H9 (cell line): ENCODE measurements around the gene RAPGEF6. TPM values are rescaled to one million over a fixed set of nuclear protein-coding genes. Genes with fewer than 3 reads are reported as not detected.

Experiments used
- DNase-seq: peaks from one replicate; pipeline ENCODE4 v3.0.0-alpha.2; 2017
- H2AFZ ChIP-seq: one replicate; pipeline ENCODE4 v1.6.1; 2013; ENCODE audit warnings: mild to moderate bottlenecking, low read length, control low read depth, moderate library complexity
- H2AK5ac ChIP-seq: 2 replicates; pipeline ENCODE4 v1.6.1; 2013; ENCODE audit warnings: low read length, control low read depth, mixed read lengths; ENCODE audit not compliant: insufficient read length
- H2BK120ac ChIP-seq: one replicate; pipeline ENCODE4 v1.6.1; 2013; ENCODE audit warnings: low read depth, mild to moderate bottlenecking, low read length, control low read depth, inconsistent platforms; ENCODE audit not compliant: poor library complexity, severe bottlenecking
- H2BK12ac ChIP-seq: 2 replicates; pipeline ENCODE4 v1.6.1; 2013; ENCODE audit warnings: low read length, control low read depth, mixed read lengths, low read depth; ENCODE audit not compliant: insufficient read length
- H2BK15ac ChIP-seq: 2 replicates; pipeline ENCODE4 v1.6.1; 2013; ENCODE audit warnings: low read depth, low read length, control low read depth
- H2BK20ac ChIP-seq: one replicate; pipeline ENCODE4 v1.6.1; 2013; ENCODE audit warnings: low read depth, mild to moderate bottlenecking, low read length, control low read depth, inconsistent platforms; ENCODE audit not compliant: poor library complexity, severe bottlenecking
- H2BK5ac ChIP-seq: 2 replicates; pipeline ENCODE4 v1.6.1; 2013; ENCODE audit warnings: low read length, control low read depth, mixed read lengths; ENCODE audit not compliant: insufficient read length
- H3K14ac ChIP-seq: 2 replicates; pipeline ENCODE4 v1.6.1; 2013; ENCODE audit warnings: low read length, control low read depth; ENCODE audit not compliant: insufficient read depth
- H3K18ac ChIP-seq: 2 replicates; pipeline ENCODE4 v1.6.1; 2013; ENCODE audit warnings: low read depth, mild to moderate bottlenecking, mixed read lengths, low read length, control low read depth; ENCODE audit not compliant: insufficient read length
- H3K23ac ChIP-seq: 2 replicates; pipeline ENCODE4 v1.6.1; 2013; ENCODE audit warnings: low read length, control low read depth, mixed read lengths, low read depth; ENCODE audit not compliant: insufficient read length
- H3K23me2 ChIP-seq: 2 replicates; pipeline ENCODE4 v1.6.1; 2013; ENCODE audit warnings: low read depth, mild to moderate bottlenecking, mixed read lengths, low read length, control low read depth; ENCODE audit not compliant: insufficient read length, poor library complexity, severe bottlenecking
- H3K27ac ChIP-seq: 2 replicates; pipeline ENCODE4 v1.5.1; 2013; ENCODE audit warnings: low read length, control low read depth, mixed read lengths, low read depth; ENCODE audit not compliant: insufficient read length
- H3K27me3 ChIP-seq: 2 replicates; pipeline ENCODE4 v1.6.1; 2013; ENCODE audit warnings: low read length, control low read depth, inconsistent platforms; ENCODE audit not compliant: insufficient read depth
- H3K4ac ChIP-seq: 2 replicates; pipeline ENCODE4 v1.6.1; 2013; ENCODE audit warnings: low read depth, mild to moderate bottlenecking, control low read depth, inconsistent platforms, low read length, moderate library complexity
- H3K4me1 ChIP-seq: 2 replicates; pipeline ENCODE4 v1.6.1; 2013; ENCODE audit warnings: low read length, control low read depth, inconsistent platforms; ENCODE audit not compliant: insufficient read depth
- H3K4me2 ChIP-seq: 2 replicates; pipeline ENCODE4 v1.6.1; 2013; ENCODE audit warnings: low read length, control low read depth, mixed read lengths; ENCODE audit not compliant: insufficient read length, insufficient read depth
- H3K56ac ChIP-seq: 2 replicates; pipeline ENCODE4 v1.6.1; 2013; ENCODE audit warnings: low read depth, mild to moderate bottlenecking, mixed read lengths, low read length, control low read depth; ENCODE audit not compliant: insufficient read length
- H3K79me1 ChIP-seq: 2 replicates; pipeline ENCODE4 v1.6.1; 2013; ENCODE audit warnings: low read depth, mild to moderate bottlenecking, moderate library complexity, low read length, control low read depth, inconsistent platforms; ENCODE audit not compliant: insufficient read depth, poor library complexity, severe bottlenecking
- H3K79me2 ChIP-seq: 2 replicates; pipeline ENCODE4 v1.6.1; 2013; ENCODE audit warnings: low read length, control low read depth, inconsistent platforms; ENCODE audit not compliant: insufficient read depth
- H3K9ac ChIP-seq: 2 replicates; pipeline ENCODE4 v1.6.1; 2013; ENCODE audit warnings: low read length, control low read depth, mixed read lengths; ENCODE audit not compliant: insufficient read length; ENCODE audit errors: extremely low read depth
- H3K9me3 ChIP-seq: one replicate; pipeline ENCODE4 v1.6.1; 2013; ENCODE audit warnings: low read depth, low read length, inconsistent platforms; ENCODE audit not compliant: control insufficient read depth
- H3T11ph ChIP-seq: one replicate; pipeline ENCODE4 v1.6.1; 2013; ENCODE audit warnings: mild to moderate bottlenecking, low read length, control low read depth, inconsistent platforms
- H4K20me1 ChIP-seq: one replicate; pipeline ENCODE4 v1.6.1; 2013; ENCODE audit not compliant: control insufficient read depth, insufficient read length, insufficient read depth
- H4K5ac ChIP-seq: 2 replicates; pipeline ENCODE4 v1.6.1; 2013; ENCODE audit warnings: low read depth, mild to moderate bottlenecking, mixed read lengths, low read length, control low read depth; ENCODE audit not compliant: insufficient read length
- H4K8ac ChIP-seq: replicated peaks from 2 replicates; pipeline ENCODE4 v1.6.1; 2013; ENCODE audit warnings: low read length, control low read depth, mixed read lengths, low read depth; ENCODE audit not compliant: insufficient read length
- H4K91ac ChIP-seq: 2 replicates; pipeline ENCODE4 v1.6.1; 2013; ENCODE audit warnings: low read depth, mild to moderate bottlenecking, moderate library complexity, mixed read lengths, low read length, control low read depth; ENCODE audit not compliant: insufficient read length
- H3K27ac Mint-ChIP-seq, 3 experiments: 2 replicates in 2 of 3; 3 replicates in 1 of 3; pipeline ENCODE4 v1.8.0; 2020 to 2021; ENCODE audit warnings: mixed read lengths in 3 of 3, mild to moderate bottlenecking in 1 of 3, moderate library complexity in 1 of 3
- H3K27me3 Mint-ChIP-seq: 2 replicates; pipeline ENCODE4 v1.8.0; 2021; ENCODE audit warnings: low read depth, mild to moderate bottlenecking, moderate library complexity, mixed read lengths
- H3K36me3 Mint-ChIP-seq, 3 experiments: 2 replicates in 2 of 3; 3 replicates in 1 of 3; pipeline ENCODE4 v1.8.0; 2020 to 2021; ENCODE audit warnings: low read depth in 3 of 3, mixed read lengths in 3 of 3; ENCODE audit not compliant: insufficient read depth in 1 of 3
- H3K4me1 Mint-ChIP-seq, 2 experiments: 2 replicates each; pipeline ENCODE4 v1.8.0; 2020; ENCODE audit warnings: mixed read lengths in 2 of 2
- H3K4me3 Mint-ChIP-seq, 2 experiments: 2 replicates in 1 of 2; 3 replicates in 1 of 2; pipeline ENCODE4 v1.8.0; 2020 to 2021; ENCODE audit warnings: mild to moderate bottlenecking in 2 of 2, mixed read lengths in 2 of 2, moderate library complexity in 1 of 2
- H3K9me3 Mint-ChIP-seq, 2 experiments: 2 replicates in 1 of 2; 3 replicates in 1 of 2; pipeline ENCODE4 v1.8.0; 2020; ENCODE audit warnings: mild to moderate bottlenecking in 2 of 2, mixed read lengths in 2 of 2, moderate library complexity in 1 of 2
- CTCF ChIP-seq: fragments of 200-600 bp; sonication (generic); conservative IDR thresholded peaks from 3 replicates; pipeline ENCODE4 v1.8.0; 2021; ENCODE audit warnings: antibody characterized with exemption, mild to moderate bottlenecking
- WGBS: extraction: QIAGEN DNeasy Blood & Tissue Kit; methylation state at CpG from one replicate; pipeline ENCODE4 v1.1.7; 2013; ENCODE audit warnings: missing lambda C conversion rate, low lambda C conversion rate, mixed read lengths; ENCODE audit not compliant: insufficient read length; ENCODE audit errors: extremely low coverage; 5-methylcytosine and 5-hydroxymethylcytosine counted together
- total RNA-seq: library from RNA; stranded (reverse); gene quantifications from 2 replicates; pipeline ENCODE4 v1.2.1, GENCODE V29; 2021

RAPGEF6 gene
- total RNA-seq, 1 experiment from 2014 or later, result 19.7 TPM

- Histone ChIP-seq H2BK12ac (no peak overlapping the region), H3K18ac (no peak overlapping the region), H3K23me2 (no peaks in the 10 kb centered on the region), H2AFZ (no peak overlapping the region), H2BK120ac (no peak overlapping the region), H3K56ac (no peak overlapping the region), H2AK5ac (no peak overlapping the region), H2BK5ac (no peak overlapping the region), H3K27me3 (no peaks in the 10 kb centered on the region), H3K9ac (no peak overlapping the region), H3T11ph (no peak overlapping the region), H3K14ac (no peak overlapping the region), H2BK15ac (no peak overlapping the region), H4K20me1 (no peaks in the 10 kb centered on the region), H3K4me2 (no peak overlapping the region), H4K8ac (no peak overlapping the region), H2BK20ac (no peak overlapping the region), H3K4ac (no peak overlapping the region), H3K79me1 (no peaks in the 10 kb centered on the region), H3K9me3 (no peaks in the 10 kb centered on the region), H3K4me1 (no peaks in the 10 kb centered on the region), H3K27ac (no peak overlapping the region), H3K23ac (no peak overlapping the region), H4K91ac (no peak overlapping the region), H3K79me2 (no peaks in the 10 kb centered on the region), H4K5ac (no peak overlapping the region)
- no CpG with 5 or more reads among the region's 2 CpGs for WGBS
- no peak for DNase-seq
- Mint-ChIP-seq H3K27me3 (no peaks in the 10 kb centered on the region), H3K9me3 (no peaks in the 10 kb centered on the region), H3K4me1 (no peaks in the 10 kb centered on the region), H3K4me3 (no peak overlapping the region), H3K36me3 (peaks cover 14 to 43% (median 36%) of the 10 kb centered on the region in 3 experiments), H3K27ac (peak overlapping the region in 1 of 3 experiments; percentile 27; a peak in 1 of 7 replicates)
- TF ChIP-seq CTCF, result no peak
Measured at GRCh38 chr5:131482617-131483016, 152.4 kb downstream of the RAPGEF6 start.
